ENCODE data around the gene BAMBI. TPM values are rescaled to one million over a fixed set of nuclear protein-coding genes. Genes with fewer than 3 reads are reported as not detected.
A peak's percentile ranks its signal among the peaks of the same experiment; 100 is the strongest.

BAMBI gene
- total RNA-seq, 2 experiments from 2014 or later = 0.09 to 0.16 TPM

GRCh38 chr10:28711041-28711440 lies 33.7 kb downstream of the BAMBI start:
- CTCF ChIA-PET = no interaction called here
- no peak for DNase-seq
- intact Hi-C loops (cut with DNase I, micrococcal nuclease) = no loop called here
- POLR2A ChIA-PET = no interaction called here
- no peak overlapping the region for H3K27ac Mint-ChIP-seq
- no peak for ATAC-seq
- H3K4me3 Mint-ChIP-seq = no peak overlapping the region
- no peaks in the 10 kb centered on the region for H3K4me1 Mint-ChIP-seq
- H3K27me3 Mint-ChIP-seq = peaks cover 4% of the 10 kb centered on the region
- H3K9me3 Mint-ChIP-seq (ENCODE audit: low read depth) = no peaks in the 10 kb centered on the region
- H3K36me3 Mint-ChIP-seq (ENCODE audit: low read depth) = no peaks in the 10 kb centered on the region

- no peak overlapping the region for H3K27ac Mint-ChIP-seq
- intact Hi-C loops (cut with DNase I, micrococcal nuclease) = no loop called here
- no peaks in the 10 kb centered on the region for H3K36me3 Mint-ChIP-seq (ENCODE audit: low read depth)
- peaks cover 3% of the 10 kb centered on the region for H3K27me3 Mint-ChIP-seq
- H3K4me1 Mint-ChIP-seq = no peaks in the 10 kb centered on the region
- ATAC-seq (no peak), DNase-seq (no peak)
- no peak overlapping the region for H3K4me3 Mint-ChIP-seq
- ChIA-PET CTCF (no interaction called here), POLR2A (no interaction called here)
- H3K9me3 Mint-ChIP-seq (ENCODE audit: low read depth) = no peaks in the 10 kb centered on the region
Observed at GRCh38 chr10:28711776-28712175, 34.5 kb downstream of the BAMBI start.

GRCh38 chr10:28713626-28714352 lies 36.5 kb downstream of the BAMBI start:
- Mint-ChIP-seq H3K9me3 (ENCODE audit: low read depth) (no peaks in the 10 kb centered on the region), H3K4me3 (no peak overlapping the region), H3K36me3 (ENCODE audit: low read depth) (no peaks in the 10 kb centered on the region), H3K4me1 (no peaks in the 10 kb centered on the region), H3K27me3 (peaks cover 5% of the 10 kb centered on the region), H3K27ac (no peak overlapping the region)
- intact Hi-C loops (cut with DNase I, micrococcal nuclease) = no loop called here
- DNase-seq (no peak), ATAC-seq (no peak)
- POLR2A ChIA-PET = no interaction called here
- CTCF ChIA-PET = interaction anchor here (0.5 kb wide), 2 partner anchors 10 to 140 kb away, joined by 3 read pairs; no protein-coding TSS in a partner anchor

- H3K4me1 Mint-ChIP-seq = no peaks in the 10 kb centered on the region
- H3K27ac Mint-ChIP-seq = no peak overlapping the region
- POLR2A ChIA-PET = no interaction called here
- H3K9me3 Mint-ChIP-seq (ENCODE audit: low read depth) = no peaks in the 10 kb centered on the region
- CTCF ChIA-PET = interaction anchor here (0.5 kb wide), 1 partner anchor 11 kb away, joined by 3 read pairs; no protein-coding TSS in a partner anchor
- ATAC-seq (no peak), DNase-seq (no peak)
- H3K36me3 Mint-ChIP-seq (ENCODE audit: low read depth) = no peaks in the 10 kb centered on the region
- H3K4me3 Mint-ChIP-seq = no peak overlapping the region
- peaks cover 8% of the 10 kb centered on the region for H3K27me3 Mint-ChIP-seq
- intact Hi-C loops (cut with DNase I, micrococcal nuclease) = no loop called here
Observed at GRCh38 chr10:28714401-28715053, 37.2 kb downstream of the BAMBI start.

GRCh38 chr10:28715246-28715645 lies 37.9 kb downstream of the BAMBI start:
- ChIA-PET POLR2A (no interaction called here), CTCF (interaction anchor here (0.7 kb wide), 1 partner anchor 908 kb away, joined by 3 read pairs; no protein-coding TSS in a partner anchor)
- no peak overlapping the region for H3K27ac Mint-ChIP-seq
- no peak for ATAC-seq
- H3K9me3 Mint-ChIP-seq (ENCODE audit: low read depth) = no peaks in the 10 kb centered on the region
- H3K27me3 Mint-ChIP-seq = peaks cover 8% of the 10 kb centered on the region
- no peak for DNase-seq
- intact Hi-C loops (cut with DNase I, micrococcal nuclease) = no loop called here
- no peak overlapping the region for H3K4me3 Mint-ChIP-seq
- H3K4me1 Mint-ChIP-seq = no peaks in the 10 kb centered on the region
- no peaks in the 10 kb centered on the region for H3K36me3 Mint-ChIP-seq (ENCODE audit: low read depth)

- H3K4me3 Mint-ChIP-seq = no peak overlapping the region
- H3K36me3 Mint-ChIP-seq (ENCODE audit: low read depth) = no peaks in the 10 kb centered on the region
- intact Hi-C loops (cut with DNase I, micrococcal nuclease) = no loop called here
- POLR2A ChIA-PET = no interaction called here
- no peak for ATAC-seq
- DNase-seq = no peak
- no peaks in the 10 kb centered on the region for H3K4me1 Mint-ChIP-seq
- no peaks in the 10 kb centered on the region for H3K9me3 Mint-ChIP-seq (ENCODE audit: low read depth)
- H3K27ac Mint-ChIP-seq = no peak overlapping the region
- CTCF ChIA-PET = interaction anchor here (0.7 kb wide), 1 partner anchor 908 kb away, joined by 3 read pairs; no protein-coding TSS in a partner anchor
- H3K27me3 Mint-ChIP-seq = peaks cover 8% of the 10 kb centered on the region
Observed at GRCh38 chr10:28715757-28716156, 38.4 kb downstream of the BAMBI start.

GRCh38 chr10:28716748-28717147 lies 39.4 kb downstream of the BAMBI start:
- ChIA-PET POLR2A (no interaction called here), CTCF (no interaction called here)
- Mint-ChIP-seq H3K27ac (no peak overlapping the region), H3K27me3 (peaks cover 16% of the 10 kb centered on the region), H3K36me3 (ENCODE audit: low read depth) (no peaks in the 10 kb centered on the region), H3K4me1 (no peaks in the 10 kb centered on the region), H3K9me3 (ENCODE audit: low read depth) (no peaks in the 10 kb centered on the region), H3K4me3 (no peak overlapping the region)
- DNase-seq = no peak
- intact Hi-C loops (cut with DNase I, micrococcal nuclease) = no loop called here
- ATAC-seq = no peak

GRCh38 chr10:28717656-28718201 lies 40.4 kb downstream of the BAMBI start:
- ChIA-PET POLR2A (no interaction called here), CTCF (no interaction called here)
- no peak for DNase-seq
- intact Hi-C loops (cut with DNase I, micrococcal nuclease) = no loop called here
- peaks cover 21% of the 10 kb centered on the region for H3K27me3 Mint-ChIP-seq
- H3K36me3 Mint-ChIP-seq (ENCODE audit: low read depth) = no peaks in the 10 kb centered on the region
- H3K4me3 Mint-ChIP-seq = no peak overlapping the region
- no peaks in the 10 kb centered on the region for H3K9me3 Mint-ChIP-seq (ENCODE audit: low read depth)
- ATAC-seq = no peak
- no peak overlapping the region for H3K27ac Mint-ChIP-seq
- H3K4me1 Mint-ChIP-seq = no peaks in the 10 kb centered on the region

- DNase-seq (no peak), ATAC-seq (no peak)
- CTCF ChIA-PET = interaction anchor here (0.6 kb wide), 1 partner anchor 55 kb away, joined by 3 read pairs; no protein-coding TSS in a partner anchor
- POLR2A ChIA-PET = no interaction called here
- no peaks in the 10 kb centered on the region for H3K4me1 Mint-ChIP-seq
- H3K4me3 Mint-ChIP-seq = no peak overlapping the region
- peaks cover 32% of the 10 kb centered on the region for H3K27me3 Mint-ChIP-seq
- H3K27ac Mint-ChIP-seq = no peak overlapping the region
- H3K36me3 Mint-ChIP-seq (ENCODE audit: low read depth) = no peaks in the 10 kb centered on the region
- no peaks in the 10 kb centered on the region for H3K9me3 Mint-ChIP-seq (ENCODE audit: low read depth)
- intact Hi-C loops (cut with DNase I, micrococcal nuclease) = no loop called here
Observed at GRCh38 chr10:28719789-28720436, 42.6 kb downstream of the BAMBI start.

- ChIA-PET POLR2A (no interaction called here), CTCF (interaction anchor here (0.5 to 1.1 kb wide), 2 partner anchors 16 to 175 kb away, joined by 3 read pairs; no protein-coding TSS in a partner anchor)
- Mint-ChIP-seq H3K27me3 (peaks cover 34% of the 10 kb centered on the region), H3K4me3 (no peak overlapping the region), H3K36me3 (ENCODE audit: low read depth) (no peaks in the 10 kb centered on the region), H3K27ac (no peak overlapping the region), H3K9me3 (ENCODE audit: low read depth) (no peaks in the 10 kb centered on the region), H3K4me1 (no peaks in the 10 kb centered on the region)
- DNase-seq = no peak
- no peak for ATAC-seq
- intact Hi-C loops (cut with DNase I, micrococcal nuclease) = no loop called here
Observed at GRCh38 chr10:28721318-28721951, 44.1 kb downstream of the BAMBI start.

GRCh38 chr10:28722065-28722803 lies 44.9 kb downstream of the BAMBI start:
- ChIA-PET POLR2A (no interaction called here), CTCF (interaction anchor here (1.1 kb wide), 1 partner anchor 174 kb away, joined by 3 read pairs; no protein-coding TSS in a partner anchor)
- ATAC-seq = no peak
- Mint-ChIP-seq H3K9me3 (ENCODE audit: low read depth) (no peaks in the 10 kb centered on the region), H3K36me3 (ENCODE audit: low read depth) (no peaks in the 10 kb centered on the region), H3K27ac (no peak overlapping the region), H3K27me3 (peaks cover 32% of the 10 kb centered on the region), H3K4me3 (peak overlapping the region; percentile 30), H3K4me1 (no peaks in the 10 kb centered on the region)
- intact Hi-C loops (cut with DNase I, micrococcal nuclease) = no loop called here
- DNase-seq = peak; percentile 28

Measured in activated CD4-positive, alpha-beta T cell treated with anti-CD3 and anti-CD28 coated beads for 36 hours (primary cell).